OCI-M2 (cell line): ENCODE measurements around the gene SNAPC4.
"Not testable (repeated sequence)": the region's sequence is repeated elsewhere in the genome, so short reads cannot be mapped to it uniquely, and the experiment has no call there.

ENCODE experiments used
- DNase-seq: peaks from one replicate; lab custom pipeline; 2025; ENCODE audit not compliant: unreplicated experiment; lab: John Stamatoyannopoulos, UW

The SNAPC4 gene

GRCh38 chr9:136358888-136359287 lies 41.1 kb downstream of the SNAPC4 start:
- DNase-seq, result no peak

DNA sequence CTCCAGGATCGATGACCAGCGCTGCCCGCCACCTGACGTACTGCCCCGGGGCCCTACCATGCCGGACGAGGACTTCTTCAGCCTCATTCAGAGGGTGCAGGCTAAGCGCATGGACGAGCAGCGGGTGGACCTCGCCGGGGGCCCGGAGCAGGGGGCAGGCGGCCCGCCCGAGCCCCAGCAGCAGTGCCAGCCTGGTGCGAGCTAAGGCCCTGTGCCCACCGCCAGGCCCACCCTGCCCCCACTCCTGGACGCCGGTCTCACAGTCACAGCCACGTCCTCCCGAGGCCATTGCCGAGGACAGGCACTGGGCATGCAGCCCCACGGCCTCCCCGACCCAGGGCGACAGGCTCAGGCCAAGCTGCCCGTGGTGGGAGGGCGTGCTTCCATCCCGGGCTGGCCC lies 42.0 kb downstream of the SNAPC4 start:
- no peak for DNase-seq

DNA sequence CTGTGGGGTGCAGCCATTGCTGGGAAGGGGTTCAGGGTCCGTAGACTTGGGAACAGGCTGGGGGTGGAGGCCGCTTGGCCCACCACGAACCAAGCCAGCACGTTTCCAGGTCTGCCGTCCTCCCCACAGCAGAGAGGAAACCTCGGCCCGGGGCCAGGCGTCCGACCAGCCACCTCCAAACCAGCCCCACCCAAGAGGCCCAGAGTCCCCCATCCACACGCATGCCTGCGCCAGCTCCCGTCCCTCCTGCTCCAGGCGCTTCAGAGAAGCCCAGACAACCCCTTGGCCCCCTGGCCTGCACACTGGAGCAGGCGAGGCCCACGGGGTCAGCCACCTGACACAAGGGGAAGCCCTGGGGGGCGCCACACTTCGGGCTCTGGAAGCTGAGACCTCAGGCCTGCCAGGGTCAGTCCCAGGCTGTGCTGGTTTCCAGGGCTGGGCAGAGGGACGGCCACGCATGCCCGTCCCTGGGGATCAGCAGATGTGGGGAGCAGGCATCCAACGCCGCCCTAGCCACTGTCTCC lies 42.7 kb downstream of the SNAPC4 start:
- DNase-seq, result no peak

DNA sequence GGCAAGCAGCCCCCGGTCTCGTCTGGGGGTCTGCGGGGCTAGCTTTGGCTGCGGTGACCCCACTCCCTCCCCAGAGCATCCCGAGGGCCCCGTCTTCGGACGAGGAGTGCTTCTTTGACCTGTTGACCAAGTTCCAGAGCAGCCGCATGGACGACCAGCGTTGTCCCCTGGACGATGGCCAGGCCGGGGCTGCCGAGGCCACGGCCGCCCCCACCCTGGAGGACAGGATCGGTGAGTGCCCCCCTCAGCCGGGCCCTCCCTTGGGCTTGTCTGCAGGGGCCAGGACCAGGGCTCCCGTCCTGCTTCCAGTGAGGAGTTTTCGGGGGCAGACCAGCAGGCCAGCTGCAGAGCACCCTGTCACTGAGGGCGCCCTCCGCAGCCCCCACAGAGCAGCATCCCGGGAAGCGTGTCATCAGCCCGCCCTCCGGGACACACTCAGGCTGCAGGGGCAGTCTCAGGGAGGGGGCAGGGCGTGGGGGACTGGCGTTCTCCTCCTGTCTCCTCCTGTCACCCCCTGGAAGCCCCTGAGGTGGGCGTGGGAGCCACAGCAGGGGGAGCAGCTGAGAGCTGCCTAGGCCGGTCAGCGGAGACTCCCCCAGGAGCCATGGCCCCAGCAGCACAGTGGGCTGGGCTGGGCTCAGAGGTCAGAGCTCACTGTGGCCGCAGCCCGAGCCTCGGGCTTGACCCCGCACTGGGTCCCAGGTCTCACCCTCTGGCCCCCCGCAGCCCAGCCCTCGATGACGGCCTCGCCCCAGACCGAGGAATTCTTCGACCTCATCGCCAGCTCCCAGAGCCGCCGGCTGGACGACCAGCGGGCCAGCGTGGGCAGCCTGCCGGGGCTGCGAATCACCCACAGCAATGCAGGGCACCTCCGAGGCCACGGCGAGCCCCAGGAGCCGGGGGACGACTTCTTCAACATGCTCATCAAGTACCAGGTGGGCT lies 44.1 kb downstream of the SNAPC4 start:
- DNase-seq, result no peak

GRCh38 chr9:136354592-136355085 lies 45.3 kb downstream of the SNAPC4 start:
- DNase-seq, result no peak

- no peak for DNase-seq
These were observed 46.0 kb downstream of the SNAPC4 start for GRCh38 chr9:136353757-136354488.

GRCh38 chr9:136353088-136353487 lies 46.9 kb downstream of the SNAPC4 start:
- no peak for DNase-seq

DNA sequence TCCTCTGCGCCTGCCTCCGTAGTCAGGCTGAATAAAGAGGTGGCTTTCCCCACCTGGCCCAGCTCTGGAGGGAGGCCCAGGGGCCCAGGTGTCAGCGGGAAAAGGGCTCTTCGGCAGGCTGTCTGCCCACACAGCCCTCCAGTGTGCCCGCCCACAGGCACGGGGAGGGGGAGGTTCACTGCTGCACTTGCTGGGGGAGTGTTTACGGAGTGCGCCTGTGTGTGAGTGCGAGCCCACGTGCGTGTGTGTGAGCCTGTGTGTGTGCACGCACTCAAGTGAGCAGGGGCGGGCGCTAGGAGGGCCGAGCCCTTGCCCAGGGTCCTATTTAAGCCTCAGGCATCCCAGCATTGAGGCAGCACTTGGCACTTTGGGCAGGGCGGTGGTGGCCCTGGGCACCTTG lies 47.3 kb downstream of the SNAPC4 start:
- DNase-seq, result no peak

- not testable (repeated sequence) for DNase-seq
These were observed 48.1 kb downstream of the SNAPC4 start for GRCh38 chr9:136351868-136352267.

GRCh38 chr9:136351252-136351800 lies 48.6 kb downstream of the SNAPC4 start:
- DNase-seq, result no peak
